SK-N-SH (cell line): Measurements from ENCODE around the gene LDB3.

ENCODE experiments used
- JUND ChIP-seq: IDR thresholded peaks from 2 replicates; pipeline ENCODE4 v1.4.0; 2012
- MEF2A ChIP-seq: IDR thresholded peaks from 2 replicates; pipeline ENCODE4 v1.4.0; 2012; ENCODE audit warnings: low read depth, borderline replicate concordance
- NFIC ChIP-seq: IDR thresholded peaks from 2 replicates; pipeline ENCODE4 v1.4.0; 2012; ENCODE audit warnings: borderline replicate concordance
- POLR2AphosphoS5 ChIP-seq: IDR thresholded peaks from 2 replicates; pipeline ENCODE4 v1.6.1; 2012; ENCODE audit warnings: low read depth, low read length
- RAD21 ChIP-seq: IDR thresholded peaks from 2 replicates; pipeline ENCODE4 v1.6.1; 2012; ENCODE audit warnings: mild to moderate bottlenecking, low read length
- RCOR1 ChIP-seq: fragments of 150-350 bp; IDR thresholded peaks from 2 replicates; pipeline ENCODE4 v1.6.1; 2017; ENCODE audit warnings: antibody characterized with exemption, low read length
- TEAD4 ChIP-seq: IDR thresholded peaks from 2 replicates; pipeline ENCODE4 v1.4.0; 2012; ENCODE audit warnings: mild to moderate bottlenecking, borderline replicate concordance; ENCODE audit not compliant: insufficient read depth
- TF ChIP-seq, protein P1 (sequence below): fragments of 200-600 bp; sonication (generic); IDR thresholded peaks from 2 replicates; pipeline ENCODE4 v1.6.1; 2017; ENCODE audit warnings: antibody characterized with exemption, mild to moderate bottlenecking, moderate library complexity
- TF ChIP-seq, protein P2 (sequence below): fragments of 150-350 bp; IDR thresholded peaks from 2 replicates; pipeline ENCODE4 v1.6.1; 2017; ENCODE audit warnings: antibody characterized with exemption, low read length, low read depth, borderline replicate concordance

DNA sequence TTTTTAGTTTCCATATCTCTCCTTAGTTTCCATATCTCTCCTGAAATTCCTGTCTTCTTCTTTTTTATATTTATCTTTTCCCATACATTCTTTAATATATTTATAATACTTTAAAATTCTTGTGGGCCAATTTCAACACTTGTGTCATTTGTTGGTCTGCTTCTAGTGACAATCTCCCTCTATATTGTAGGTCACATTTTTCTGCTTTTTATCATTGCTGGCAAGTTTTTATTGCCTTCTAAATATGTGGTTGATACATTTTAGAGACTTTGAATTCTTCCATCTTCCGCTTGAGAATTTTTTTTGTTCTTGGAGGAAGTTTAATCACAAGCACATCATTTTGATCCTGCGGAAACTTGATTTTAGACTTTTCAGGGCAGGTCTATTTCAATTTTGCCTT lies 40.0 kb upstream of the LDB3 start:
- TF ChIP-seq, protein P1, sequence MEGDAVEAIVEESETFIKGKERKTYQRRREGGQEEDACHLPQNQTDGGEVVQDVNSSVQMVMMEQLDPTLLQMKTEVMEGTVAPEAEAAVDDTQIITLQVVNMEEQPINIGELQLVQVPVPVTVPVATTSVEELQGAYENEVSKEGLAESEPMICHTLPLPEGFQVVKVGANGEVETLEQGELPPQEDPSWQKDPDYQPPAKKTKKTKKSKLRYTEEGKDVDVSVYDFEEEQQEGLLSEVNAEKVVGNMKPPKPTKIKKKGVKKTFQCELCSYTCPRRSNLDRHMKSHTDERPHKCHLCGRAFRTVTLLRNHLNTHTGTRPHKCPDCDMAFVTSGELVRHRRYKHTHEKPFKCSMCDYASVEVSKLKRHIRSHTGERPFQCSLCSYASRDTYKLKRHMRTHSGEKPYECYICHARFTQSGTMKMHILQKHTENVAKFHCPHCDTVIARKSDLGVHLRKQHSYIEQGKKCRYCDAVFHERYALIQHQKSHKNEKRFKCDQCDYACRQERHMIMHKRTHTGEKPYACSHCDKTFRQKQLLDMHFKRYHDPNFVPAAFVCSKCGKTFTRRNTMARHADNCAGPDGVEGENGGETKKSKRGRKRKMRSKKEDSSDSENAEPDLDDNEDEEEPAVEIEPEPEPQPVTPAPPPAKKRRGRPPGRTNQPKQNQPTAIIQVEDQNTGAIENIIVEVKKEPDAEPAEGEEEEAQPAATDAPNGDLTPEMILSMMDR: no peak
- TF ChIP-seq POLR2AphosphoS5: no peak
- no peak for TF ChIP-seq RCOR1
- no peak for TF ChIP-seq MEF2A
- TF ChIP-seq RAD21: no peak
- TF ChIP-seq JUND: no peak
- no peak for TF ChIP-seq TEAD4
- TF ChIP-seq, protein P2, sequence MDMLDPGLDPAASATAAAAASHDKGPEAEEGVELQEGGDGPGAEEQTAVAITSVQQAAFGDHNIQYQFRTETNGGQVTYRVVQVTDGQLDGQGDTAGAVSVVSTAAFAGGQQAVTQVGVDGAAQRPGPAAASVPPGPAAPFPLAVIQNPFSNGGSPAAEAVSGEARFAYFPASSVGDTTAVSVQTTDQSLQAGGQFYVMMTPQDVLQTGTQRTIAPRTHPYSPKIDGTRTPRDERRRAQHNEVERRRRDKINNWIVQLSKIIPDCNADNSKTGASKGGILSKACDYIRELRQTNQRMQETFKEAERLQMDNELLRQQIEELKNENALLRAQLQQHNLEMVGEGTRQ: no peak
- TF ChIP-seq NFIC: no peak
